IMR-90 (cell line): ENCODE measurements around the gene ZBTB4. TPM values are rescaled to one million over a fixed set of nuclear protein-coding genes. Genes with fewer than 3 reads are reported as not detected.

Source experiments
- ATAC-seq: fragments of 200-7000 bp; cut with Tn5 transposase; 2 replicates; pipeline ENCODE4 v1.9.1; 2020; ENCODE audit warnings: low read depth, mild to moderate bottlenecking, moderate library complexity
- BruUV-seq: library from RNA; stranded (reverse); fragments of 400-500 nt; replicated peaks from 2 replicates; lab custom pipeline; 2021; lab: Mats Ljungman, UMichigan
- CTCF ChIA-PET: fragments of 300-600 bp; formaldehyde crosslinking; extraction: SDS; loops from one replicate; lab custom pipeline; 2021; ENCODE audit warnings: antibody characterized with exemption; lab: Yijun Ruan, JAX
- POLR2A ChIA-PET: fragments of 300-600 bp; sonication (Branson Sonifier 250); formaldehyde crosslinking; loops from one replicate; lab custom pipeline; 2022; ENCODE audit warnings: antibody characterized with exemption; ENCODE audit not compliant: unreplicated experiment; lab: Charles Lee
- DNase-seq: peaks from one replicate; pipeline ENCODE4 v3.0.0; 2013
- H2AFZ ChIP-seq: replicated peaks from 2 replicates; pipeline ENCODE3; 2013; ENCODE audit warnings: low read length, mild to moderate bottlenecking; ENCODE audit not compliant: poor library complexity
- H2AK5ac ChIP-seq: 2 replicates; pipeline ENCODE4 v1.6.1; 2013; ENCODE audit warnings: low read depth, low read length, inconsistent platforms
- H2AK9ac ChIP-seq: replicated peaks from 2 replicates; pipeline ENCODE3; 2013; ENCODE audit warnings: mild to moderate bottlenecking, low read depth, low read length, moderate library complexity; ENCODE audit not compliant: poor library complexity
- H2BK120ac ChIP-seq: 2 replicates; pipeline ENCODE4 v1.6.1; 2013; ENCODE audit warnings: low read depth, low read length, inconsistent platforms
- H2BK15ac ChIP-seq: 3 replicates; pipeline ENCODE4 v1.6.1; 2013; ENCODE audit warnings: low read depth, low read length, inconsistent platforms
- H2BK20ac ChIP-seq: 2 replicates; pipeline ENCODE4 v1.6.1; 2013; ENCODE audit warnings: low read depth, mild to moderate bottlenecking, inconsistent platforms, low read length, moderate library complexity
- H2BK5ac ChIP-seq: 2 replicates; pipeline ENCODE4 v1.6.1; 2013; ENCODE audit warnings: mild to moderate bottlenecking, low read depth, low read length, inconsistent platforms; ENCODE audit not compliant: poor library complexity, severe bottlenecking
- H3K14ac ChIP-seq: replicated peaks from 2 replicates; pipeline ENCODE4 v1.6.1; 2013; ENCODE audit warnings: low read depth, low read length, inconsistent platforms
- H3K18ac ChIP-seq: 2 replicates; pipeline ENCODE4 v1.6.1; 2013; ENCODE audit warnings: low read depth, low read length, control low read depth
- H3K23ac ChIP-seq: 2 replicates; pipeline ENCODE4 v1.6.1; 2013; ENCODE audit warnings: low read depth, low read length, inconsistent platforms
- H3K27ac ChIP-seq: 2 replicates; pipeline ENCODE4 v1.5.1; 2013; ENCODE audit warnings: mild to moderate bottlenecking, control low read depth, low read length; ENCODE audit not compliant: insufficient read depth
- H3K27me3 ChIP-seq: 2 replicates; pipeline ENCODE4 v1.6.1; 2013; ENCODE audit warnings: low read length; ENCODE audit not compliant: control insufficient read depth, insufficient read depth
- H3K36me3 ChIP-seq: 2 replicates; pipeline ENCODE4 v1.6.1; 2013; ENCODE audit warnings: low read length, mixed read lengths; ENCODE audit not compliant: control insufficient read depth, insufficient read depth
- H3K4ac ChIP-seq: 2 replicates; pipeline ENCODE4 v1.6.1; 2013; ENCODE audit warnings: low read depth, low read length, inconsistent platforms
- H3K4me1 ChIP-seq: 2 replicates; pipeline ENCODE4 v1.6.1; 2013; ENCODE audit warnings: low read length, mixed read lengths; ENCODE audit not compliant: control insufficient read depth, insufficient read depth
- H3K4me2 ChIP-seq: 2 replicates; pipeline ENCODE4 v1.6.1; 2013; ENCODE audit warnings: low read depth, mild to moderate bottlenecking, control low read depth, low read length, moderate library complexity
- H3K4me3 ChIP-seq: 2 replicates; pipeline ENCODE4 v1.5.1; 2013; ENCODE audit warnings: low read depth, mild to moderate bottlenecking, control low read depth, low read length, moderate library complexity; ENCODE audit not compliant: insufficient read depth
- H3K56ac ChIP-seq: 2 replicates; pipeline ENCODE4 v1.6.1; 2013; ENCODE audit warnings: low read length, inconsistent platforms; ENCODE audit not compliant: insufficient read depth; ENCODE audit errors: extremely low read depth
- H3K79me1 ChIP-seq, 2 experiments: 2 replicates each; pipeline ENCODE4 v1.6.1; 2013; ENCODE audit warnings: low read length in 2 of 2, inconsistent platforms in 1 of 2, low read depth in 1 of 2
- H3K9ac ChIP-seq: 2 replicates; pipeline ENCODE4 v1.6.1; 2013; ENCODE audit warnings: low read depth, low read length, control low read depth
- H3K9me1 ChIP-seq: 2 replicates; pipeline ENCODE4 v1.6.1; 2013; ENCODE audit warnings: low read length, inconsistent platforms; ENCODE audit not compliant: insufficient read depth
- H3K9me3 ChIP-seq: 2 replicates; pipeline ENCODE4 v1.6.1; 2013; ENCODE audit warnings: low read length; ENCODE audit not compliant: control insufficient read depth, insufficient read depth
- H4K20me1 ChIP-seq: 2 replicates; pipeline ENCODE4 v1.6.1; 2013; ENCODE audit warnings: low read length, inconsistent platforms; ENCODE audit not compliant: insufficient read depth
- H4K5ac ChIP-seq: 2 replicates; pipeline ENCODE4 v1.6.1; 2013; ENCODE audit warnings: mild to moderate bottlenecking, low read depth, low read length, control low read depth
- H4K8ac ChIP-seq, 2 experiments: 2 replicates each; pipeline ENCODE4 v1.6.1; 2013; ENCODE audit warnings: low read depth in 2 of 2, low read length in 2 of 2, control low read depth in 1 of 2, inconsistent platforms in 1 of 2
- H4K91ac ChIP-seq: 2 replicates; pipeline ENCODE4 v1.6.1; 2013; ENCODE audit warnings: low read depth, low read length, inconsistent platforms; ENCODE audit not compliant: insufficient read depth
- BHLHE40 ChIP-seq: fragments of 150-350 bp; IDR thresholded peaks from 2 replicates; pipeline ENCODE4 v1.6.1; 2016; ENCODE audit warnings: mild to moderate bottlenecking, low read depth, low read length
- CEBPB ChIP-seq: IDR thresholded peaks from 2 replicates; pipeline ENCODE4 v1.6.1; 2012; ENCODE audit warnings: low read depth, low read length, improper control_type of control experiment
- CHD1 ChIP-seq: IDR thresholded peaks from 2 replicates; pipeline ENCODE4 v1.6.1; 2012; ENCODE audit warnings: low read depth, low read length, improper control_type of control experiment
- FOS ChIP-seq: fragments of 150-350 bp; IDR thresholded peaks from 2 replicates; pipeline ENCODE4 v1.6.1; 2016; ENCODE audit warnings: low read depth, low read length
- NFE2L2 ChIP-seq: fragments of 150-350 bp; IDR thresholded peaks from 2 replicates; pipeline ENCODE4 v1.6.1; 2016; ENCODE audit warnings: low read depth, mild to moderate bottlenecking, low read length
- RCOR1 ChIP-seq: IDR thresholded peaks from 2 replicates; pipeline ENCODE4 v1.6.1; 2012; ENCODE audit warnings: mild to moderate bottlenecking, low read length, improper control_type of control experiment; ENCODE audit not compliant: insufficient replicate concordance
- RFX5 ChIP-seq: IDR thresholded peaks from 2 replicates; pipeline ENCODE4 v1.8.0; 2012; ENCODE audit warnings: low read depth, mild to moderate bottlenecking, low read length, moderate library complexity
- USF2 ChIP-seq: fragments of 150-350 bp; IDR thresholded peaks from 2 replicates; pipeline ENCODE4 v1.6.1; 2017; ENCODE audit warnings: mild to moderate bottlenecking, antibody characterized with exemption, low read length, low read depth
- WGBS, 2 experiments: methylation state at CpG; one replicate each; pipeline versions ENCODE4 v1.1.5 to v1.1.7; 2013; ENCODE audit warnings: missing lambda C conversion rate in 2 of 2; ENCODE audit not compliant: insufficient read length in 1 of 2; ENCODE audit errors: extremely low coverage in 2 of 2; 5-methylcytosine and 5-hydroxymethylcytosine counted together
- dilution Hi-C: fragments of 300-500 bp; cut with HindIII; formaldehyde crosslinking; loops from one replicate; pipeline ENCODE4 v1.14.3; 2018; ENCODE audit warnings: low sequenced_read_pairs; ENCODE audit not compliant: unreplicated experiment
- in situ Hi-C: fragments of 300-500 bp; cut with MboI; formaldehyde crosslinking; loops from 3 replicates; pipeline ENCODE4 v1.14.3; 2019; ENCODE audit warnings: low sequenced_read_pairs, inconsistent platforms, mixed read lengths
- intact Hi-C: fragments of 100-400 bp; cut with micrococcal nuclease; formaldehyde crosslinking; loops from 2 replicates; pipeline ENCODE4 v1.10.0; 2022
- polyA plus RNA-seq, 3 experiments: library from polyadenylated mRNA; depleted of rRNA; stranded (reverse); fragments of >200 nt; gene quantifications; 2 replicates each; pipeline ENCODE4 v1.2.3, GENCODE V29; 2012; ENCODE audit warnings: low replicate concordance in 1 of 3
- total RNA-seq: library from RNA; depleted of rRNA; stranded (reverse); fragments of >200 nt; gene quantifications from 2 replicates; pipeline ENCODE4 v1.2.3, GENCODE V29; 2012
- TF ChIP-seq, protein P1 (sequence below): fragments of 150-350 bp; IDR thresholded peaks from 2 replicates; pipeline ENCODE4 v1.6.1; 2016; ENCODE audit warnings: low read depth, mild to moderate bottlenecking, low read length, moderate library complexity, borderline replicate concordance
- TF ChIP-seq, protein P2 (sequence below): conservative IDR thresholded peaks from 2 replicates; pipeline ENCODE4 v1.5.1; 2012; ENCODE audit warnings: mild to moderate bottlenecking, low read depth, low read length, improper control_type of control experiment

Gene ZBTB4
- total and polyA plus RNA-seq, 2 of the 4 experiments (the other 2 are of a cell fraction), result 6.3 to 20.3 TPM

DNA sequence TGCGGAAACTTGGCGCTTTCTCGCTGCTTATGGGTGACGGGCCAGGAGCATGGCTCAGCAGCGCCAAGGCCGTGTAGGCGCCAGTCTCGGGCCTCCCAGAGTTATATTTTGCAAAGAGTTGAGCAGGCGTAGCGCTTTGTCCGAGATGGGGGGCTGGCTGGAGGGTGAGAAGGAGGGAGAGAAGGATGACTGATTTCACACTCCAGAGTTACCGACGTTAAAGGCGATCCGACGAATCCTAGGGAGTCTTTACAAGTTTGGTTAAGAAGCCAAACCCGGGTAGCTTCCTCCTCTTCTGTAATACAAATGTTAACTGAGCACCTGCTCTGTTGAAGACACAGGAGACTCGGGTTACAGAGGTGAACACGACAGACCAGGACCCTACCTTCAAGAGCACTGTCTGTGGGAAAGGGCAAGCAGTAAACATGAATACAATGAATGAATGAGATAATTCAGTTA, 5.5 kb upstream of the ZBTB4 start (continued):
- TF ChIP-seq, protein P1, sequence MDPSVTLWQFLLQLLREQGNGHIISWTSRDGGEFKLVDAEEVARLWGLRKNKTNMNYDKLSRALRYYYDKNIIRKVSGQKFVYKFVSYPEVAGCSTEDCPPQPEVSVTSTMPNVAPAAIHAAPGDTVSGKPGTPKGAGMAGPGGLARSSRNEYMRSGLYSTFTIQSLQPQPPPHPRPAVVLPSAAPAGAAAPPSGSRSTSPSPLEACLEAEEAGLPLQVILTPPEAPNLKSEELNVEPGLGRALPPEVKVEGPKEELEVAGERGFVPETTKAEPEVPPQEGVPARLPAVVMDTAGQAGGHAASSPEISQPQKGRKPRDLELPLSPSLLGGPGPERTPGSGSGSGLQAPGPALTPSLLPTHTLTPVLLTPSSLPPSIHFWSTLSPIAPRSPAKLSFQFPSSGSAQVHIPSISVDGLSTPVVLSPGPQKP, result no peak

- WGBS, 2 experiments, result 1% methylated on average over 30 of the region's 64 CpGs; no CpG with 5 or more reads in 1 of the 2 experiments
- no peaks in the 10 kb centered on the region for H3K36me3 ChIP-seq
- peak within 1 kb of the TSS; percentile 98 for H3K9ac ChIP-seq
- DNase-seq, result peak; percentile 98
- BruUV-seq, result TSS peak; percentile 52
- no peaks in the 10 kb centered on the region for H3K27me3 ChIP-seq
- no peaks in the 10 kb centered on the region for H3K9me3 ChIP-seq
- H3K79me1 ChIP-seq, result peaks cover 5 to 64% of the 10 kb centered on the region in 2 experiments; a peak in 2 of 4 replicates
- H3K4ac ChIP-seq, result peak within 1 kb of the TSS; percentile 100
- peak within 1 kb of the TSS; percentile 98 for H3K18ac ChIP-seq
- H2BK120ac ChIP-seq, result peak within 1 kb of the TSS; percentile 100
- H4K91ac ChIP-seq, result peak within 1 kb of the TSS; percentile 100
- H2BK15ac ChIP-seq, result peak within 1 kb of the TSS; percentile 100
- peak within 1 kb of the TSS; percentile 91 to 99 for H4K8ac ChIP-seq
- in situ Hi-C loops (no loop called here), intact Hi-C loops (loop anchor here (1.0 to 5.0 kb wide), 3 partner anchors 77 to 203 kb away; partner anchors contain the start of genes SENP3, TMEM256, TP53 and WRAP53), dilution Hi-C loops (no loop called here)
- peak within 1 kb of the TSS; percentile 98 for H2BK20ac ChIP-seq
- H3K14ac ChIP-seq, result peak within 1 kb of the TSS; percentile 100
- ChIA-PET POLR2A (interaction anchor here (0.6 kb wide), 4 partner anchors 8 to 134 kb away, joined by 3 to 5 read pairs (median 3); partner anchors contain the start of gene TMEM256), CTCF (no interaction called here)
- peaks cover 41% of the 10 kb centered on the region for H4K20me1 ChIP-seq
- peak within 1 kb of the TSS; percentile 97 for H2AFZ ChIP-seq
- peak within 1 kb of the TSS; percentile 98 for H2AK5ac ChIP-seq
- peak within 1 kb of the TSS; percentile 98 for H4K5ac ChIP-seq
- peak within 1 kb of the TSS; percentile 73 for H3K4me3 ChIP-seq
- peak within 1 kb of the TSS; percentile 100 for H2BK5ac ChIP-seq
- peak; percentile 72 for ATAC-seq
- peak within 1 kb of the TSS; percentile 99 for H3K27ac ChIP-seq
- H3K56ac ChIP-seq, result peak within 1 kb of the TSS; percentile 100
- H3K4me1 ChIP-seq, result peaks cover 14% of the 10 kb centered on the region
- peaks cover 3% of the 10 kb centered on the region; the same call in 1 of the 2 replicates for H3K9me1 ChIP-seq
- peak within 1 kb of the TSS; percentile 98 for H3K4me2 ChIP-seq
- H3K23ac ChIP-seq, result peak within 1 kb of the TSS; percentile 100
- peak within 1 kb of the TSS; percentile 100 for H2AK9ac ChIP-seq
- TF ChIP-seq RCOR1 (peak; percentile 54), USF2 (peak; percentile 18; the same call in 1 of the 2 replicates), CHD1 (peak; percentile 71), BHLHE40 (peak; percentile 85), NFE2L2 (peak; percentile 67; the same call in 1 of the 2 replicates), CEBPB (no peak), FOS (0 out of 2 replicates have a peak, but pooled peaks have one; percentile 2), RFX5 (no peak)
- TF ChIP-seq, protein P2, sequence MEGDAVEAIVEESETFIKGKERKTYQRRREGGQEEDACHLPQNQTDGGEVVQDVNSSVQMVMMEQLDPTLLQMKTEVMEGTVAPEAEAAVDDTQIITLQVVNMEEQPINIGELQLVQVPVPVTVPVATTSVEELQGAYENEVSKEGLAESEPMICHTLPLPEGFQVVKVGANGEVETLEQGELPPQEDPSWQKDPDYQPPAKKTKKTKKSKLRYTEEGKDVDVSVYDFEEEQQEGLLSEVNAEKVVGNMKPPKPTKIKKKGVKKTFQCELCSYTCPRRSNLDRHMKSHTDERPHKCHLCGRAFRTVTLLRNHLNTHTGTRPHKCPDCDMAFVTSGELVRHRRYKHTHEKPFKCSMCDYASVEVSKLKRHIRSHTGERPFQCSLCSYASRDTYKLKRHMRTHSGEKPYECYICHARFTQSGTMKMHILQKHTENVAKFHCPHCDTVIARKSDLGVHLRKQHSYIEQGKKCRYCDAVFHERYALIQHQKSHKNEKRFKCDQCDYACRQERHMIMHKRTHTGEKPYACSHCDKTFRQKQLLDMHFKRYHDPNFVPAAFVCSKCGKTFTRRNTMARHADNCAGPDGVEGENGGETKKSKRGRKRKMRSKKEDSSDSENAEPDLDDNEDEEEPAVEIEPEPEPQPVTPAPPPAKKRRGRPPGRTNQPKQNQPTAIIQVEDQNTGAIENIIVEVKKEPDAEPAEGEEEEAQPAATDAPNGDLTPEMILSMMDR, result no peak
Observed at GRCh38 chr17:7484067-7484918, 4.9 kb upstream of the ZBTB4 start, which contains the start of gene POLR2A. POLR2A (plus strand) TSS chr17:7484366.
